ENCODE results near the gene SLC30A3. TPM values are rescaled to one million over a fixed set of nuclear protein-coding genes. Genes with fewer than 3 reads are reported as not detected.

The SLC30A3 gene
- total and polyA plus RNA-seq, 2 of the 13 experiments (the other 11 are each of a cell fraction or from before 2014, with no cell fraction given): 0.38 to 0.79 TPM

DNA sequence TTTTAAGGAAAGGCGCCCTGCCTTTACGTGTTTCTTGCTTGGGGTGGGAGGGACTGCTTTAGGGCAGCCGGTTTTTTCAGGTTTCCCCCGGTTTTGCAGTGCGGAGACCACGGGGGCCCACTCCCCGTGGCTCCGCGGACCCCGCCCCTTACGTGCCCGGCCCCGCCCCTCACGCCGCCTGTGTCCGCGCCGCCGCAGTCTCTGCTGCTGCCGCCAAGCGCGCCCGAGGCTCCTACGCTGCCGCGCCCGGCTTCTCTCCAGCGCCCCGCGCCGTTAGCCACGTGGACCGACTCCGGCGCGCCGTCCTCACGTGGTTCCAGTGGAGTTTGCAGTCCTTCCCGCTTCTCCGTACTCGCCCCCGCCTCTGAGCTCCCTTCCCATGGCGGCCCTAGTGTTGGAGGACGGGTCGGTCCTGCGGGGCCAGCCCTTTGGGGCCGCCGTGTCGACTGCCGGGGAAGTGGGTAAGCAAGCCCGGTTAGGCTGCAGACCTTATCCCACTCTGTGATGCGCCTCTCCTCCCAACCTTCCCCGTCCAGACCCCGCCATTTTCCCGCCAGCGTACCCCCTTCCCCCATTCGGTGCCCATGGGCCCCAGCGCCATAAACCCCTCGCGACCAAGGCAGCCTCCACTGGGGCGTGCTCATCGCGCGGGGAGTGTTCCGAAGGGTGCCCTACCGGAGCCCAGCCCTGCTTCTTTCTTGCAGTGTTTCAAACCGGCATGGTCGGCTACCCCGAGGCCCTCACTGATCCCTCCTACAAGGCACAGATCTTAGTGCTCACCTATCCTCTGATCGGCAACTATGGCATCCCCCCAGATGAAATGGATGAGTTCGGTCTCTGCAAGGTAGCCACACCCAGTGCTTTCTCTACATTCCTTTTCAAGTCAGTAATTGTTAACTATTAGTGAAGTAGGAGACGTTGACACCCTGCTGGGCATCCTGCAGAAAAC, 45.4 kb downstream of the SLC30A3 start, which contains the start of gene CAD (continued):
- TF ChIP-seq, protein P1, sequence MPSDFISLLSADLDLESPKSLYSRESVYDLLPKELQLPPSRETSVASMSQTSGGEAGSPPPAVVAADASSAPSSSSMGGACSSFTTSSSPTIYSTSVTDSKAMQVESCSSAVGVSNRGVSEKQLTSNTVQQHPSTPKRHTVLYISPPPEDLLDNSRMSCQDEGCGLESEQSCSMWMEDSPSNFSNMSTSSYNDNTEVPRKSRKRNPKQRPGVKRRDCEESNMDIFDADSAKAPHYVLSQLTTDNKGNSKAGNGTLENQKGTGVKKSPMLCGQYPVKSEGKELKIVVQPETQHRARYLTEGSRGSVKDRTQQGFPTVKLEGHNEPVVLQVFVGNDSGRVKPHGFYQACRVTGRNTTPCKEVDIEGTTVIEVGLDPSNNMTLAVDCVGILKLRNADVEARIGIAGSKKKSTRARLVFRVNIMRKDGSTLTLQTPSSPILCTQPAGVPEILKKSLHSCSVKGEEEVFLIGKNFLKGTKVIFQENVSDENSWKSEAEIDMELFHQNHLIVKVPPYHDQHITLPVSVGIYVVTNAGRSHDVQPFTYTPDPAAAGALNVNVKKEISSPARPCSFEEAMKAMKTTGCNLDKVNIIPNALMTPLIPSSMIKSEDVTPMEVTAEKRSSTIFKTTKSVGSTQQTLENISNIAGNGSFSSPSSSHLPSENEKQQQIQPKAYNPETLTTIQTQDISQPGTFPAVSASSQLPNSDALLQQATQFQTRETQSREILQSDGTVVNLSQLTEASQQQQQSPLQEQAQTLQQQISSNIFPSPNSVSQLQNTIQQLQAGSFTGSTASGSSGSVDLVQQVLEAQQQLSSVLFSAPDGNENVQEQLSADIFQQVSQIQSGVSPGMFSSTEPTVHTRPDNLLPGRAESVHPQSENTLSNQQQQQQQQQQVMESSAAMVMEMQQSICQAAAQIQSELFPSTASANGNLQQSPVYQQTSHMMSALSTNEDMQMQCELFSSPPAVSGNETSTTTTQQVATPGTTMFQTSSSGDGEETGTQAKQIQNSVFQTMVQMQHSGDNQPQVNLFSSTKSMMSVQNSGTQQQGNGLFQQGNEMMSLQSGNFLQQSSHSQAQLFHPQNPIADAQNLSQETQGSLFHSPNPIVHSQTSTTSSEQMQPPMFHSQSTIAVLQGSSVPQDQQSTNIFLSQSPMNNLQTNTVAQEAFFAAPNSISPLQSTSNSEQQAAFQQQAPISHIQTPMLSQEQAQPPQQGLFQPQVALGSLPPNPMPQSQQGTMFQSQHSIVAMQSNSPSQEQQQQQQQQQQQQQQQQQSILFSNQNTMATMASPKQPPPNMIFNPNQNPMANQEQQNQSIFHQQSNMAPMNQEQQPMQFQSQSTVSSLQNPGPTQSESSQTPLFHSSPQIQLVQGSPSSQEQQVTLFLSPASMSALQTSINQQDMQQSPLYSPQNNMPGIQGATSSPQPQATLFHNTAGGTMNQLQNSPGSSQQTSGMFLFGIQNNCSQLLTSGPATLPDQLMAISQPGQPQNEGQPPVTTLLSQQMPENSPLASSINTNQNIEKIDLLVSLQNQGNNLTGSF (CRISPR knock-in tag; IDR thresholded peaks at IDR 0.05): peak; percentile 68; the same call in 1 of the 2 replicates
- TF ChIP-seq TMF1 (CRISPR knock-in tag; IDR thresholded peaks at IDR 0.05; ENCODE audit: low read depth) (peak; percentile 72; the same call in 1 of the 2 replicates), EHMT2 (IDR thresholded peaks at IDR 0.05; ENCODE audit: borderline replicate concordance, low read depth, low read length) (no peak), FUBP1 (CRISPR knock-in tag; IDR thresholded peaks at IDR 0.05; ENCODE audit: borderline replicate concordance) (no peak), TSC22D2 (CRISPR knock-in tag; IDR thresholded peaks at IDR 0.05; ENCODE audit: borderline replicate concordance) (peak; percentile 42; the same call in 1 of the 2 replicates), CHD2 (IDR thresholded peaks at IDR 0.05; ENCODE audit: low read depth, low read length) (no peak), SRF (IDR thresholded peaks at IDR 0.05; ENCODE audit: low read depth, low read length) (no peak), ZNF282 (IDR thresholded peaks at IDR 0.05; ENCODE audit: partially characterized antibody) (no peak), CCAR2 (optimal IDR thresholded peaks at IDR 0.05; ENCODE audit: low read depth, low read length) (no peak), BRF2 (CRISPR knock-in tag; IDR thresholded peaks at IDR 0.05) (peak; percentile 84; the same call in 1 of the 2 replicates), TBX3 (IDR thresholded peaks at IDR 0.05; ENCODE audit: borderline replicate concordance) (no peak)
- TF ChIP-seq, protein P2, sequence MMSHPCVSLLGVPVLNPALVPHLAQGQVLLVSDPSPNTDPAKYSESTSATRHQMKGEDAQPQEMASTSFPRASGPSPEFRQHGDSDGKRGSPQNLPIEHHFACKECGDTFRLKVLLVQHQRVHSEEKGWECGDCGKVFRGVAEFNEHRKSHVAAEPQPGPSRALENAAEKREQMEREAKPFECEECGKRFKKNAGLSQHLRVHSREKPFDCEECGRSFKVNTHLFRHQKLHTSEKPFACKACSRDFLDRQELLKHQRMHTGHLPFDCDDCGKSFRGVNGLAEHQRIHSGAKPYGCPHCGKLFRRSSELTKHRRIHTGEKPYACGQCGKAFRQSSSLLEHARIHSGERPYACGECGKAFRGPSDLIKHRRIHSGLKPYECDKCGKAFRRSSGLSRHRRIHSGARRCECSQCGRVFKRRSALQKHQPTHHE (CRISPR knock-in tag; IDR thresholded peaks at IDR 0.05; ENCODE audit: borderline replicate concordance): no peak
- TF ChIP-seq, protein P3, sequence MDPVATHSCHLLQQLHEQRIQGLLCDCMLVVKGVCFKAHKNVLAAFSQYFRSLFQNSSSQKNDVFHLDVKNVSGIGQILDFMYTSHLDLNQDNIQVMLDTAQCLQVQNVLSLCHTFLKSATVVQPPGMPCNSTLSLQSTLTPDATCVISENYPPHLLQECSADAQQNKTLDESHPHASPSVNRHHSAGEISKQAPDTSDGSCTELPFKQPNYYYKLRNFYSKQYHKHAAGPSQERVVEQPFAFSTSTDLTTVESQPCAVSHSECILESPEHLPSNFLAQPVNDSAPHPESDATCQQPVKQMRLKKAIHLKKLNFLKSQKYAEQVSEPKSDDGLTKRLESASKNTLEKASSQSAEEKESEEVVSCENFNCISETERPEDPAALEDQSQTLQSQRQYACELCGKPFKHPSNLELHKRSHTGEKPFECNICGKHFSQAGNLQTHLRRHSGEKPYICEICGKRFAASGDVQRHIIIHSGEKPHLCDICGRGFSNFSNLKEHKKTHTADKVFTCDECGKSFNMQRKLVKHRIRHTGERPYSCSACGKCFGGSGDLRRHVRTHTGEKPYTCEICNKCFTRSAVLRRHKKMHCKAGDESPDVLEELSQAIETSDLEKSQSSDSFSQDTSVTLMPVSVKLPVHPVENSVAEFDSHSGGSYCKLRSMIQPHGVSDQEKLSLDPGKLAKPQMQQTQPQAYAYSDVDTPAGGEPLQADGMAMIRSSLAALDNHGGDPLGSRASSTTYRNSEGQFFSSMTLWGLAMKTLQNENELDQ (CRISPR knock-in tag; IDR thresholded peaks at IDR 0.05; ENCODE audit: borderline replicate concordance): no peak
